Thyroid gland (tissue), 4 donors: ENCODE results near the gene RAB43. TPM values are rescaled to one million over a fixed set of nuclear protein-coding genes. Genes with fewer than 3 reads are reported as not detected.
"Not testable (repeated sequence)": the region's sequence is repeated elsewhere in the genome, so short reads cannot be mapped to it uniquely, and the experiment has no call there.

Experiments
- DNase-seq, 2 donors: peaks; one replicate each; pipeline ENCODE4 v3.0.0-alpha.2; 2019
- H3K27ac ChIP-seq, 3 donors: fragments of 200-600 bp; sonication (generic); 1 replicate in 2 of 3; 2 replicates in 1 of 3; pipeline ENCODE4 v1.5.1; 2016 to 2019; ENCODE audit warnings: mild to moderate bottlenecking in 1 of 3, moderate library complexity in 1 of 3
- H3K27me3 ChIP-seq: fragments of 200-600 bp; sonication (generic); one replicate; pipeline ENCODE4 v1.5.1; 2019
- H3K36me3 ChIP-seq, 2 donors: fragments of 200-600 bp; sonication (generic); one replicate each; pipeline ENCODE4 v1.5.1; 2016 to 2019
- H3K4me1 ChIP-seq, 2 donors: fragments of 200-600 bp; sonication (generic); one replicate each; pipeline ENCODE4 v1.5.1; 2017 to 2019
- H3K4me3 ChIP-seq, 3 donors: fragments of 200-600 bp; sonication (generic); replicated peaks in 1 of 3; 1 replicate in 2 of 3; 2 replicates in 1 of 3; pipeline ENCODE4 v1.5.1; 2016; ENCODE audit warnings: mild to moderate bottlenecking in 1 of 3
- H3K9me3 ChIP-seq: fragments of 200-600 bp; sonication (generic); one replicate; pipeline ENCODE4 v1.5.1; 2017
- CTCF ChIP-seq, 6 experiments: fragments of 200-600 bp in 3 of 6; fragments of 450-650 bp in 3 of 6; sonication (generic) in 3 of 6; IDR thresholded peaks; one replicate each; pipeline ENCODE4 v1.5.1; 2016 to 2019; ENCODE audit warnings: antibody characterized with exemption in 6 of 6, mild to moderate bottlenecking in 2 of 6, inconsistent platforms in 1 of 6, moderate library complexity in 1 of 6
- POLR2A ChIP-seq, 2 donors: fragments of 450-650 bp; IDR thresholded peaks; one replicate each; pipeline ENCODE4 v1.6.1; 2017; ENCODE audit warnings: antibody characterized with exemption in 2 of 2, mild to moderate bottlenecking in 2 of 2, moderate library complexity in 1 of 2
- WGBS, 2 donors: methylation state at CpG; one replicate each; pipeline ENCODE4 v1.1.5; 2017; 5-methylcytosine and 5-hydroxymethylcytosine counted together
- intact Hi-C: fragments of 100-400 bp; cut with DNase I; formaldehyde crosslinking; loops from one replicate; pipeline ENCODE4 v1.15.1; 2023
- total RNA-seq, 4 donors: library from RNA; depleted of rRNA; stranded (reverse); fragments of >200 nt; gene quantifications; one replicate each; pipeline ENCODE4 v1.2.3, GENCODE V29; 2016

Gene RAB43
- total RNA-seq, 4 donors from 2014 or later, result 22.8 to 34.4 (median 26.1) TPM

DNA sequence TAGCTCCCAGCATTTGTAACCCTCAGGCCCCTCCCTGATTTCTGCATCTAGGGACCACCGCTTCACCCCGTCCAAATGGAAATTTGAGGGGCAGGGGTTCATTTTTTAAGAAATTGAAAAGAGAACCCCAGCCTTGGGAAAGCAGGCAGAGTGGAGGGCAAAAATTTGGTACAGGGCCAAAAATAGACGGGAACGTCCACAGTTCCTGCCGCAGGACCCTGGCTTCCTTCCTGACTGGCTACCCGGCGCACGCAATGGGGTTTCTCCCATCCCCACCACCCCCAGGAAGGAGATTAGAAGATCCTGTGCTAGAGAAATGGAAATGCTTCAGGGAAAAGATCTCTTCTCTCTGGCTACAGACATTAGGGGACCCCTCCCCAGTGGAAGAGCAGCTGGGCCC is 40.1 kb downstream of the RAB43 start:
- Histone ChIP-seq H3K27me3 (no peaks in the 10 kb centered on the region), H3K9me3 (no peaks in the 10 kb centered on the region), H3K36me3 (no peaks in the 10 kb centered on the region), H3K4me3 (no peak overlapping the region), H3K27ac (no peak overlapping the region), H3K4me1 (peaks cover 0 to 10% of the 10 kb centered on the region in 2 donors)
- intact Hi-C loops, result no loop called here
- no peak for TF ChIP-seq POLR2A (IDR thresholded peaks at IDR 0.05)
- no peak for TF ChIP-seq CTCF (IDR thresholded peaks at IDR 0.05)
- WGBS, 2 donors, result 41 to 53% methylated on average over 8 of the region's 8 CpGs
- no peak for DNase-seq

DNA sequence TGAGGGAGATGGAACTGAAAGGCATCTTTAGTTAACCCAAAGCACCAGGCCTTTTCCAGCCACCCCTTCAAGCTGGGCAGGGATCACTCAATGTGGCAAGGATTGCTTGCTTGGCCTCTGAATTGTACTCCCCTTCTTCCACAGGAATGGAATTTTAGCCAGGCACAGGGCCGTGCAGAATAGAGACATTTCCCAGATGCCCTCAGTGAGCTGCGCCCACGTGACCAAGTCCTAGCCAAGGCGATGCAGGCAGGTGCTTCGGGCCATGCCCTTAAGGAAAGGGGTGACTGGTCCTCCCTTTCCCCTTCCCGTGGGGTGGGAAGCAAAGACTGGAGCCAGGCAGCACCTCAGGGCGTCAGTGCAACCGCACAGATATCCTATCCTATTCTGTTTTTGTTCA is 43.1 kb downstream of the RAB43 start:
- DNase-seq, result no peak
- Histone ChIP-seq H3K36me3 (no peaks in the 10 kb centered on the region), H3K9me3 (no peaks in the 10 kb centered on the region), H3K4me3 (no peak overlapping the region), H3K27ac (no peak overlapping the region), H3K27me3 (no peaks in the 10 kb centered on the region), H3K4me1 (peaks cover 0 to 10% of the 10 kb centered on the region in 2 donors)
- 82 to 86% methylated on average over 3 to 8 of the region's 8 CpGs for WGBS, 2 donors
- TF ChIP-seq CTCF (IDR thresholded peaks at IDR 0.05) (no peak), POLR2A (IDR thresholded peaks at IDR 0.05) (no peak)
- intact Hi-C loops, result no loop called here

DNA sequence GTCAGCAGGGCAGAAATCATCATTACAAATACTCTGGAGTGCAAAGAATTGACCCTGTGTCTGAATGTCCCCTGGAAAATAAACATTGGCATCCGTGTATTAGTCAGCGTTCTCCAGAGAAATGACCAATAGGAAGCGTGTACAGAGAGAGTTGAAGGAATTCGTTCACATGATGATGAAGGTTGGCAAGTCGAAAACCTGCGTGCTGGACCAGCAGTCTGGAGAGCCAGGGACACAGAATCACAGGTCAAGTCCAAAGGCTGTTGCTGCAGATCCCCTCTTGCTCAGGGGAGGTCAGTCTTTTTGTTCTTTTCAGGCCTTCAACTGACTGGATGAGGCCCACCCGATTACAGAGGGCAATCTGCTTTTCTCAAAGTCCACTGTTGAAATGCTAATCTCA is 44.4 kb downstream of the RAB43 start:
- 75 to 79% methylated on average over 7 of the region's 7 CpGs for WGBS, 2 donors
- H3K27me3 ChIP-seq, result no peaks in the 10 kb centered on the region

DNA sequence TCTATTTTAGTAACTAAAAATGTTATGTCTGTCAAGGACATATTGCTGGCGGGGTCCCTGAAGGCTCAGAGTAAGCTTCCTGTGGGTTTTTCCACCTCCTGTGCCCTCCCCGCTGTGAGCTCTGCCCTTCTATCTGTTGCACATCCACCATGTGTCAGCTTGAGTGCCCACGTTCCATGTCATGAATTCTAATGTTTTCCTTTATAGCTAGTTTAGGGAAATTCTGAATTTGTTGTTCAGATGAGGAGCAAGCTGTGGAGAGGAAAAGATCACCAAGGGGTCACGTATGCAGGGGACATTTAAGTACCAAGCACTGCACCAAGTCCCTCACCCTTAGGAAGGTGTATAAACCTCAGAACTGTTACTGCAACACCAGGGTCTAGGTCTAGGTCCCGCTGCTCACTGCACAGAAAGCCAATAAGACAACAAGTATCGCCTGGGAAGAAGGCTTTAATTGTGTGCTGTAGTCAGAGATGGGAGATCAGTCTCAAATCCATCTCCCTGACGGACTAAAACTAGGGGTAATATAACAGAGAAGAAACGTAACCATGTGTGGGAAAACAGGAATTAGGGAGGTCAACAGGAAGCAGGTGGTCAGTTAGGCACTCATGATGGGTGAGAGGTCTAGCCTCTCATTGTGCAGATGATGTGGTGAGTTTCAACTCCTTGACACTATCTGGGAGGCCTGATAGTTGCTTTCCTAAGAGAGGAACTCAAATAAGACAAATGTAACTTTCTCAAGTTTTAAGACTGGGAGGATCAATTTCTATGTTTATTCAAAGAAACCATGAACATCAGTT is 51.3 kb downstream of the RAB43 start:
- DNase-seq, result no peak
- H3K27me3 ChIP-seq, result no peaks in the 10 kb centered on the region
- H3K36me3 ChIP-seq, result no peaks in the 10 kb centered on the region
- TF ChIP-seq POLR2A (IDR thresholded peaks at IDR 0.05) (no peak), CTCF (IDR thresholded peaks at IDR 0.05) (no peak)
- intact Hi-C loops, result no loop called here
- no peaks in the 10 kb centered on the region for H3K9me3 ChIP-seq
- H3K27ac ChIP-seq, result peak overlapping the region in 1 of 3 donors; percentile 31
- peaks cover 6 to 10% of the 10 kb centered on the region in 2 donors for H3K4me1 ChIP-seq
- no peak overlapping the region for H3K4me3 ChIP-seq
- WGBS, 2 donors, result 84 to 88% methylated on average over 8 of the region's 8 CpGs

More for the DNA sequence above, 44.4 kb downstream of the RAB43 start:
- Histone ChIP-seq H3K4me1 (peaks cover 0 to 9% of the 10 kb centered on the region in 2 donors), H3K27ac (no peak overlapping the region), H3K9me3 (no peaks in the 10 kb centered on the region), H3K4me3 (no peak overlapping the region), H3K36me3 (no peaks in the 10 kb centered on the region)
- TF ChIP-seq POLR2A (IDR thresholded peaks at IDR 0.05) (no peak), CTCF (IDR thresholded peaks at IDR 0.05) (no peak)
- intact Hi-C loops, result no loop called here
- no peak for DNase-seq

DNA sequence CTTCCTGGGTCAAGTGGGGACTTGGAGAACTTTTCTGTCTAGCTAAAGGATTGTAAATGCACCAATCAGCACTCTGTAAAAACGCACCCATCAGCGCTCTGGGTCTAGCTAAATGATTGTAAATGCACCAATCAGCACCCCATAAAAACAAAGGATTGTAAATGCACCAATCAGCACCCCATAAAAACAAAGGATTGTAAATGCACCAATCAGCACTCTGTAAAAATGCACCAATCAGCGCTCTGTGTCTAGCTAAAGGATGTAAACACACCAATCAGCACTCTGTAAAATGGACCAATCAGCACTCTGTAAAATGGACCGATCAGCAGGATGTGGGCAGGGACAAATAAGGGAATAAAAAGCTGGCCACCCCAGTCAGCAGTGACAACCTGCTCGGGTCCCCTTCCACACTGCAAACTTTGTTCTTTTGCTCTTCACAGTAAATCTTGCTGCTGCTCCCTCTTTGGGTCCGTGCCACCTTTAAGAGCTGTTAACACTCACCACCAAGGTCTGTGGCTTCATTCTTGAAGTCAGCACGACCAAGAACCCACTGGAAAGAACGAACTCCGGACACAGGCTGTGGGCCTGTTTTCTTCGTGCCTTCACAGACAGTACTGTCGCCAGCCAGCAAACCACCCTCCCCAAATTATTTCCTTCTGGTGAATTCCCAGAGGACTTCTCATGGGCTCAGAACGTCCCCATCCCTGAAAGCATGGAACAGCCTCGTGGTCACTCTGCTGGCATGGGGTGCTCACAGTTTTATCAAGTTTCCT is 52.1 kb downstream of the RAB43 start:
- H3K27me3 ChIP-seq, H3K36me3 ChIP-seq, intact Hi-C loops, H3K4me3 ChIP-seq, DNase-seq, H3K9me3 ChIP-seq: not testable (repeated sequence)
- H3K4me1 ChIP-seq, result peaks cover 6 to 10% of the 10 kb centered on the region in 2 donors
- WGBS, 2 donors, result 81 to 85% methylated on average over 13 of the region's 13 CpGs
- peak overlapping the region in 1 of 3 donors; percentile 50 for H3K27ac ChIP-seq
